Transverse colon (tissue), 4 donors: ENCODE data around the gene CD47. TPM values are rescaled to one million over a fixed set of nuclear protein-coding genes. Genes with fewer than 3 reads are reported as not detected.

Experiments used
- DNase-seq: peaks from one replicate; pipeline ENCODE4 v3.0.0-alpha.2; 2019
- H3K27ac ChIP-seq, 4 donors: fragments of 200-600 bp; sonication (generic); 2 replicates each; pipeline ENCODE4 v1.5.1; 2016 to 2018; ENCODE audit warnings: inconsistent platforms in 4 of 4
- H3K27me3 ChIP-seq: fragments of 200-600 bp; sonication (generic); 2 replicates; pipeline ENCODE4 v1.5.1; 2017; ENCODE audit warnings: inconsistent platforms
- H3K36me3 ChIP-seq, 4 donors: fragments of 200-600 bp; sonication (generic); 2 replicates each; pipeline ENCODE4 v1.5.1; 2017 to 2019; ENCODE audit warnings: inconsistent platforms in 4 of 4
- H3K4me1 ChIP-seq, 4 donors: fragments of 200-600 bp; sonication (generic); 2 replicates each; pipeline ENCODE4 v1.5.1; 2017 to 2020; ENCODE audit warnings: inconsistent platforms in 4 of 4
- H3K4me3 ChIP-seq, 4 donors: fragments of 200-600 bp; sonication (generic); 1 replicate in 1 of 4; 2 replicates in 3 of 4; pipeline versions ENCODE4 v1.5.1 to v1.6.1; 2017 to 2019; ENCODE audit warnings: inconsistent platforms in 4 of 4
- H3K9me3 ChIP-seq, 2 donors: fragments of 200-600 bp; sonication (generic); 2 replicates each; pipeline ENCODE4 v1.5.1; 2017 to 2019; ENCODE audit warnings: inconsistent platforms in 2 of 2
- EP300 ChIP-seq: sonication (generic); formaldehyde crosslinking; IDR thresholded peaks from one replicate; pipeline ENCODE4 v1.6.1; 2017; ENCODE audit warnings: antibody characterized with exemption, low read depth
- POLR2A ChIP-seq: fragments of 450-650 bp; IDR thresholded peaks from one replicate; pipeline ENCODE4 v1.6.1; 2016; ENCODE audit warnings: antibody characterized with exemption, mild to moderate bottlenecking, moderate library complexity
- POLR2AphosphoS5 ChIP-seq, 3 donors: sonication (generic); formaldehyde crosslinking; IDR thresholded peaks; one replicate each; pipeline ENCODE4 v1.6.1; 2016; ENCODE audit warnings: antibody characterized with exemption in 3 of 3
- WGBS, 2 donors: methylation state at CpG; one replicate each; pipeline ENCODE4 v1.1.5; 2018; ENCODE audit warnings: low coverage in 1 of 2; 5-methylcytosine and 5-hydroxymethylcytosine counted together
- in situ Hi-C, 4 donors: fragments of 200-750 bp; cut with MboI; loops; one replicate each; pipeline versions ENCODE4 v1.15.0 to v1.15.1; 2017; ENCODE audit warnings: low sequenced_read_pairs in 3 of 4, low pct_ligation_motif_present in 1 of 4, low pct_unique_long_range_greater_than_20kb in 1 of 4
- intact Hi-C: fragments of 100-400 bp; cut with DNase I; formaldehyde crosslinking; loops from one replicate; pipeline ENCODE4 v1.15.1; 2023; ENCODE audit warnings: low total_unique reads
- total RNA-seq, 4 donors: library from RNA; depleted of rRNA; stranded (reverse); fragments of >200 nt; gene quantifications; one replicate each; pipeline ENCODE4 v1.1.0, GENCODE V29; 2016
- TF ChIP-seq, protein P1 (sequence below), 5 experiments: fragments of 200-600 bp in 3 of 5; fragments of 450-650 bp in 2 of 5; sonication (generic) in 3 of 5; IDR thresholded peaks; 1 replicate in 2 of 5; 2 replicates in 3 of 5; pipeline ENCODE4 v1.5.1; 2016 to 2017; ENCODE audit warnings: antibody characterized with exemption in 5 of 5, inconsistent platforms in 3 of 5, mild to moderate bottlenecking in 2 of 5, moderate library complexity in 1 of 5

Gene CD47
- total RNA-seq: 100 to 1,000 TPM in 1 of 4 donors, 10 to 100 TPM in 3; 71.7 to 108 (median 93.4) TPM

DNA sequence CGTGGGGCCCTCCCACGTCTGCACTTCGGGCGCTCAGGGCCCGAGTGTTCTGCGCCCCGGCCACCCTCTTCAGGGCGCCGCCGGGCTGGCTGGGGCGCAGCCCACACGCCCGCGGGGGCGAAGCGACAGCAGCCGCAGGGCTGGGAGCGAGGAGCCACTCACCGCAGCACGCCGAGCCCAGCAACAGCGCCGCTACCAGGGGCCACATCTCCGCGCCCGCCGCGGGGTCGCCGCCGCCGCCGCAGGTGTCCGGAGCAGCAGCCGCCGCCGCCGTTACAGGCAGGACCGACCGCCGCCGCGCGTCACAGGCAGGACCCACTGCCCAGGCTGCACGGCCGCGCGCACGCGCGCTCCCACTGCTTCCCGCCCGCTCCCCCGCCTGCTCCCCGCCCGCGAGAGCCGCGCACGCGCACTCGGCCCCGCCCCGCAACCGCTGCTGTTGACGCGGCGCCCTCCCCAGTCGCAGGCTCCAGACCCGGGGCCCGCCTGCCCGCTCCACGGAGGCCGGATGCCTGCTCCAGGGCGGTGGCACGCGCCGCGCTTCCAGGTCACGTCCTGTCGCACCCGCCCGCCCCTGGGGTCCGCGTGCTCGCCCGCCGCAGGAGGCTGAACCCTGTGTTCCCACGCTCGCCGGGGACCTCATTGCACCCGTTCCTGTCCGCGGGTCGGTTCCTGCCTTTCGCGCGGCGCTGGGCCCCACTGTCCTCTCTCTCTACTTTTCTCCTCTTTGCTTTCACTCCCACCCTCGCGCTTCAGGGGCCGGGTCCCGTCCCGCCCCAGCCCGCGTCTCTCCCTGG is at the start of gene CD47:
CD47 (minus strand) TSS at position 331 of the 797 bp plus-strand sequence; CDS start at position 208, 123 bp downstream.
- Histone ChIP-seq H3K27ac (peak within 1 kb of the TSS; percentile 82 to 96 (median 95)), H3K27me3 (no peaks in the 10 kb centered on the region), H3K9me3 (no peaks in the 10 kb centered on the region), H3K4me3 (peak within 1 kb of the TSS; percentile 62 to 99 (median 96)), H3K4me1 (peaks cover 0 to 38% (median 22%) of the 10 kb centered on the region in 4 donors), H3K36me3 (no peaks in the 10 kb centered on the region)
- in situ Hi-C loops: loop anchor here in 1 of 4 donors (25.0 kb wide), 2 partner anchors 121 to 154 kb away; partner anchors contain the start of gene IFT57
- intact Hi-C loops: no loop called here
- 0% methylated on average over 12 to 43 of the region's 106 CpGs for WGBS, 2 donors
- peak; percentile 96 for DNase-seq
- TF ChIP-seq POLR2AphosphoS5 (IDR thresholded peaks at IDR 0.05): peak; percentile 83 to 88 (median 86)
- peak; percentile 76 for TF ChIP-seq POLR2A
- no peak for TF ChIP-seq EP300
- TF ChIP-seq, protein P1, sequence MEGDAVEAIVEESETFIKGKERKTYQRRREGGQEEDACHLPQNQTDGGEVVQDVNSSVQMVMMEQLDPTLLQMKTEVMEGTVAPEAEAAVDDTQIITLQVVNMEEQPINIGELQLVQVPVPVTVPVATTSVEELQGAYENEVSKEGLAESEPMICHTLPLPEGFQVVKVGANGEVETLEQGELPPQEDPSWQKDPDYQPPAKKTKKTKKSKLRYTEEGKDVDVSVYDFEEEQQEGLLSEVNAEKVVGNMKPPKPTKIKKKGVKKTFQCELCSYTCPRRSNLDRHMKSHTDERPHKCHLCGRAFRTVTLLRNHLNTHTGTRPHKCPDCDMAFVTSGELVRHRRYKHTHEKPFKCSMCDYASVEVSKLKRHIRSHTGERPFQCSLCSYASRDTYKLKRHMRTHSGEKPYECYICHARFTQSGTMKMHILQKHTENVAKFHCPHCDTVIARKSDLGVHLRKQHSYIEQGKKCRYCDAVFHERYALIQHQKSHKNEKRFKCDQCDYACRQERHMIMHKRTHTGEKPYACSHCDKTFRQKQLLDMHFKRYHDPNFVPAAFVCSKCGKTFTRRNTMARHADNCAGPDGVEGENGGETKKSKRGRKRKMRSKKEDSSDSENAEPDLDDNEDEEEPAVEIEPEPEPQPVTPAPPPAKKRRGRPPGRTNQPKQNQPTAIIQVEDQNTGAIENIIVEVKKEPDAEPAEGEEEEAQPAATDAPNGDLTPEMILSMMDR (IDR thresholded peaks at IDR 0.05): no peak

DNA sequence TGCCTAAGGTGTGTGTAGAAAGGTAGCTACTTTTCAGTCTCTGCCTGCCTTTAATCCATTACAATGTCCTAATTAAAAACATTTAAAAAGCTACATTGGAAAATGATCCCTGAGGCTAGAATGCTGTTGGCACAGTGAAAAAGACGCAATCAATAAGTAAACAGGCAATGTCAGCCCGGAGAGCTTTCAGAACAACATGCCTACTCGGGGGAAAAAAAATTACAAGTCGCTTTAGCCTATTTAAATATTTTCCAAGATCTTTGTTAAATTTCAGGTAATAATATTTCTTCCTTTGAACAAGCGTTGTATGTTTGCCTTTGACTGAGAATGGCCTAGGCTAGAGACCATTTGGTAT is 46.6 kb upstream of the CD47 start:
- Histone ChIP-seq H3K4me3 (no peak overlapping the region), H3K36me3 (no peaks in the 10 kb centered on the region), H3K4me1 (peaks cover 0 to 15% (median 5%) of the 10 kb centered on the region in 4 donors), H3K27ac (no peak overlapping the region), H3K27me3 (no peaks in the 10 kb centered on the region), H3K9me3 (no peaks in the 10 kb centered on the region)
- WGBS, 2 donors: 58 to 69% methylated on average over 5 of the region's 5 CpGs
- intact Hi-C loops (no loop called here), in situ Hi-C loops (no loop called here)
- DNase-seq: no peak
- TF ChIP-seq, protein P1 (IDR thresholded peaks at IDR 0.05): no peak
- TF ChIP-seq POLR2A (no peak), EP300 (no peak), POLR2AphosphoS5 (IDR thresholded peaks at IDR 0.05) (no peak)

DNA sequence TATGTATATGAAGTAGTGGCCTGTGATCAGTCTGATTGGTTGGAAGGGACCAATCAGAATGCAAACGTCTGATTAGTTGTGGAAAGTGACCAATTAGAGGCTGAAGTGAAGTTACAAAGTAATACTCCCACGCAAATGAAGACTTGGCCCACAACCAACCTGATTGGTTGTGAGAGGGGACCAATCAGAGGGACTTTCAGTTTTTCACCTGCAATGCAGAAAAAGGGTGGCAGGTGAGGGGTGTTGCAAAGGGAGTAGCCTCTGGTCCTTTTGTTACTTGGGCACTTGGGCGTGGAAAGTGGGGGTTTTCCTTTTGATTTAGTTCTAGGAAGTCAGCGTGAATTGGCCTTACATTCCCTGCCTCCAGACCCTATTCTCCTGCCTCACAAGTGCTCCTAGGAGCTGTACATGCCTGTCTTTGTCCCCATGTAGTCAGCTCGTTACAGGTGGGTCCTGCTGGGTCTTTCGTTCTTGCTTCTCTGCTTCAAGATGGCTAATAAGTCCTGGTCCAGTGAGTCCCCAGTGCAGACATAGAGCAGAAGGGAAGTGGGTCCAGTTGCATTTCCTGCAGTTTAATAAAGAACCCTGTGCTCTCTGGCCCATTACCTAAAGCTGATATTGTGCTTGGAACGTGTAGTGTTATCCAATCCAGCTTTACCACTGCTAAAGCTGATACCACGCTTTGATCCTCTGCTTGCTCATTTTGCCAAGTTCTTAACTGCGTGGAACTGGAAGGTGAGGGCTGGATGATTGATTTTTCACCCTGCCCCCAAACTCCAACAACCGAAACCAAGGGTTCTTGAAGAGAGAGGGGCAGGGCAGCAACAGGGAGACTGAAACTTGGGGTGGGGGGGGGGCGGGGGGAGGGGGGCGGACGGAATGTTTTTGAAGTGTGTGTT is 46.0 kb upstream of the CD47 start:
- WGBS, 2 donors: 75% methylated on average over 7 to 13 of the region's 13 CpGs
- H3K9me3 ChIP-seq: no peaks in the 10 kb centered on the region
- intact Hi-C loops (no loop called here), in situ Hi-C loops (no loop called here)
- DNase-seq: no peak
- TF ChIP-seq POLR2A (no peak), POLR2AphosphoS5 (IDR thresholded peaks at IDR 0.05) (no peak), EP300 (no peak)
- TF ChIP-seq, protein P1 (IDR thresholded peaks at IDR 0.05): no peak
- H3K4me1 ChIP-seq: peaks cover 0 to 22% (median 6%) of the 10 kb centered on the region in 4 donors
- no peak overlapping the region for H3K27ac ChIP-seq
- H3K27me3 ChIP-seq: no peaks in the 10 kb centered on the region
- H3K36me3 ChIP-seq: no peaks in the 10 kb centered on the region
- no peak overlapping the region for H3K4me3 ChIP-seq

DNA sequence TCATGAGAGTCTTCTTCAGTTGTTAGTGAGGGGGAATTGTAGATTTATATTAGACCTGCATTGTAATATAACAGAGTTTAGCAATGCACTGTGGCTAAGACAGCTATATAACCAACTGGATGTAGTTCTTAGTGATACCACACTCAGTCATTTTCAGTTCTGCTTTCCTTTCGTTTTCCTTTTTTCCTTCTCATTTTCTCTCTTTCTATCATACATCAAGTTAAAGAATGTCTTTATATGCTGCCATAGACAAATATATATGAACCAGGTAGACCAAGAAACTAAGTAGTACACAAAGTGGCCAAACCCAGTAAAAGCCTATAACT is 43.7 kb upstream of the CD47 start:
- TF ChIP-seq EP300 (no peak), POLR2AphosphoS5 (IDR thresholded peaks at IDR 0.05) (no peak), POLR2A (no peak)
- TF ChIP-seq, protein P1 (IDR thresholded peaks at IDR 0.05): no peak
- Histone ChIP-seq H3K4me1 (peaks cover 0 to 25% (median 6%) of the 10 kb centered on the region in 4 donors), H3K27me3 (no peaks in the 10 kb centered on the region), H3K36me3 (no peaks in the 10 kb centered on the region), H3K9me3 (no peaks in the 10 kb centered on the region), H3K4me3 (no peak overlapping the region), H3K27ac (no peak overlapping the region)
- in situ Hi-C loops: no loop called here
- intact Hi-C loops: no loop called here
- 60 to 74% methylated on average over 1 of the region's 1 CpG for WGBS, 2 donors
- DNase-seq: no peak
